ENCODE data around the gene DGKI.

The DGKI gene

GRCh38 chr7:137611606-137612005, 235.2 kb downstream of the DGKI start:
- H3K4me3 ChIP-seq (ENCODE audit: low read depth, low read length), result no peak overlapping the region
- TF ChIP-seq CTCF (IDR thresholded peaks at IDR 0.05; ENCODE audit: low read depth, low read length), result no peak

- no peak overlapping the region for H3K4me3 ChIP-seq (ENCODE audit: low read depth, low read length)
- TF ChIP-seq CTCF (IDR thresholded peaks at IDR 0.05; ENCODE audit: low read depth, low read length), result no peak
Observed at GRCh38 chr7:137609500-137609899, 237.3 kb downstream of the DGKI start.

- H3K4me3 ChIP-seq (ENCODE audit: low read depth, low read length), result no peak overlapping the region
- peak; percentile 8; the same call in 1 of the 2 replicates for TF ChIP-seq CTCF (IDR thresholded peaks at IDR 0.05; ENCODE audit: low read depth, low read length)
Observed at GRCh38 chr7:137606061-137606674, 240.6 kb downstream of the DGKI start.

- no peak for TF ChIP-seq CTCF (IDR thresholded peaks at IDR 0.05; ENCODE audit: low read depth, low read length)
- H3K4me3 ChIP-seq (ENCODE audit: low read depth, low read length), result no peak overlapping the region
Observed at GRCh38 chr7:137603043-137603442, 243.7 kb downstream of the DGKI start.

- H3K4me3 ChIP-seq (ENCODE audit: low read depth, low read length), result no peak overlapping the region
Observed at GRCh38 chr7:137601642-137602041, 245.1 kb downstream of the DGKI start.

GRCh38 chr7:137597856-137598255, 248.9 kb downstream of the DGKI start:
- no peak overlapping the region for H3K4me3 ChIP-seq (ENCODE audit: low read depth, low read length)
- no peak for TF ChIP-seq CTCF (IDR thresholded peaks at IDR 0.05; ENCODE audit: low read depth, low read length)

More at GRCh38 chr7:137601642-137602041, 245.1 kb downstream of the DGKI start:
- TF ChIP-seq CTCF (IDR thresholded peaks at IDR 0.05; ENCODE audit: low read depth, low read length), result no peak

GRCh38 chr7:137593115-137593711, 253.6 kb downstream of the DGKI start:
- H3K4me3 ChIP-seq (ENCODE audit: low read depth, low read length), result no peak overlapping the region
- TF ChIP-seq CTCF (IDR thresholded peaks at IDR 0.05; ENCODE audit: low read depth, low read length), result no peak
